ENCODE results near the gene UBAC2. TPM values are rescaled to one million over a fixed set of nuclear protein-coding genes. Genes with fewer than 3 reads are reported as not detected.

Gene UBAC2
- total RNA-seq, 1 donor from 2014 or later = 57.7 TPM

DNA sequence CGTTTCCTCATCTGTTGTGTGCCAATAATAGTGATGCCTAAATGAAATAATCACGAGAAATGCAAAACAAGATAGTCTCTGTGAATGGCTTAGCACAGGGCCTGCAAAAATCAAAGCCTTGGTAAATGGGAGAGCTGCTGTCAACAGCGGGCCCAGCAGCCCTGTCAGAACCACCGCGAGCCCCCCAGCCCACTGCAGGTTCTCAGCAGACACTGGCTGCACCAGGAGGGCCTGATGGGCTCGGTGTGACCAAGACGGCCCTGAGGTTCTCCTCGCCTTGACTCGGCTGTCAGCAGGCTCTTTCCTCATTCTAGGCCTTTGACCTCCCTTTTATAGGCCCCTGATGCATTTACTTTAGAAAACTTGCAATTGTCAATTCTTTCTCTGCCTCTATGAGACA is 197.4 kb downstream of the UBAC2 start:
- no peak for DNase-seq (ENCODE audit: extremely low spot score in 2 of 2)
- TF ChIP-seq POLR2AphosphoS5 (IDR thresholded peaks at IDR 0.05; ENCODE audit: insufficient read depth in 1 of 2, low read depth in 1 of 2) (no peak), POLR2A (IDR thresholded peaks at IDR 0.05) (no peak)
- TF ChIP-seq, protein P1, sequence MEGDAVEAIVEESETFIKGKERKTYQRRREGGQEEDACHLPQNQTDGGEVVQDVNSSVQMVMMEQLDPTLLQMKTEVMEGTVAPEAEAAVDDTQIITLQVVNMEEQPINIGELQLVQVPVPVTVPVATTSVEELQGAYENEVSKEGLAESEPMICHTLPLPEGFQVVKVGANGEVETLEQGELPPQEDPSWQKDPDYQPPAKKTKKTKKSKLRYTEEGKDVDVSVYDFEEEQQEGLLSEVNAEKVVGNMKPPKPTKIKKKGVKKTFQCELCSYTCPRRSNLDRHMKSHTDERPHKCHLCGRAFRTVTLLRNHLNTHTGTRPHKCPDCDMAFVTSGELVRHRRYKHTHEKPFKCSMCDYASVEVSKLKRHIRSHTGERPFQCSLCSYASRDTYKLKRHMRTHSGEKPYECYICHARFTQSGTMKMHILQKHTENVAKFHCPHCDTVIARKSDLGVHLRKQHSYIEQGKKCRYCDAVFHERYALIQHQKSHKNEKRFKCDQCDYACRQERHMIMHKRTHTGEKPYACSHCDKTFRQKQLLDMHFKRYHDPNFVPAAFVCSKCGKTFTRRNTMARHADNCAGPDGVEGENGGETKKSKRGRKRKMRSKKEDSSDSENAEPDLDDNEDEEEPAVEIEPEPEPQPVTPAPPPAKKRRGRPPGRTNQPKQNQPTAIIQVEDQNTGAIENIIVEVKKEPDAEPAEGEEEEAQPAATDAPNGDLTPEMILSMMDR (IDR thresholded peaks at IDR 0.05) = no peak

DNA sequence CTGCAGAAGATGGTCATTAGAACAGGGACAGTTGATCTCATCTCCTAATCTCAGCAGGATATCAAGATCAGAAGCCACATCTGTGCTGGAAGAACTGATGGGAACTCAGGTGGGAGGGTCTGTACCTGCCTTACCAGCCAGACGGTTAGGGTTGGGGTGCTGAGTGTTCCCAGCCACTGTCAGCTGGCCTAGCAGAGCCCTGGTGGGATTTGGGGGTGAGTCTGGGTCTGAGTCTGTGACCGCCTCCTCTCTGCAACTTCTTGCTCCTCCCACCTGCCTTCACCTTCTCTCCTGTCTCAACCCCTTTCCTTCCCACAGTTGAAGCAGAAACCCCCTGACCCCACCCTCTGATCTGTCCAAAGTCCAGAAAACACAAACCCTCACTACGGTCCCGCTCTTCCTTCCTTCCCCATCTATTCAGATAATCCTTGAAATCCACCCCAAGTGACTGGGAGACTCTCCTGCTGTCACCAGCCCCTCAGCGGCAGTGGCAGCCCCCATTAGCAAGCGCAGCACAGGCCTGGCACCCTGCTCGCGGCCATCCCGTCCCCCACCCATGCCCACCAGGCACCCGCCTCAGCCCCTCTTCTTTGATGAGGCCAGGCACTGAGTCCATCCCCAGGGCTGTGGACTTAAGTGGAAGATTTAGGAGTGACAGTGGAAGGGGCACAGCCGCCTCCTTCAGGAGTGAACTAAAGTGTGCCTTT is 198.4 kb downstream of the UBAC2 start:
- Histone ChIP-seq H3K4me3 (no peak overlapping the region), H3K36me3 (no peaks in the 10 kb centered on the region)
- intact Hi-C loops (cut with DNase I) = no loop called here

More for the DNA sequence above, 197.4 kb downstream of the UBAC2 start:
- H3K9me3 ChIP-seq = no peaks in the 10 kb centered on the region
- no peaks in the 10 kb centered on the region for H3K4me1 ChIP-seq
- intact Hi-C loops (cut with DNase I) = no loop called here
- no peaks in the 10 kb centered on the region for H3K36me3 ChIP-seq
- no peak overlapping the region for H3K27ac ChIP-seq
- H3K4me3 ChIP-seq = no peak overlapping the region
- H3K27me3 ChIP-seq = no peaks in the 10 kb centered on the region

DNA sequence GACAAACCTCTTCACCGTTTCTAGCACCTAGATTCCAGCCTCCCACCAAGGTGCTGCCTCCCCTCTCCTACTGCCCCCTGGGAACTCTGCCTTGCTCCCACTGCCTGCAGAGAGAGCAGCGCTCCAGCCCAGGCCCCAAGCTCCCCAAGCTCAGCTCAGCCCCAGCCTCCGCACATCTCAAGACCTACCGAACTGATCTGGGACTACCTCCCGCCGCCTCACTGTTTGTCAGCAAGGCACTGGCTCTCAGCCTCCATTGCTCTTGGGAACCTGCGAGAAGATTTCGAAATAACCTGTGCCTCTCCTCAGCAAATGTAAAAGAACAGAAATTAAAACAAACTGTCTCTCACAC is 198.9 kb downstream of the UBAC2 start:
- Histone ChIP-seq H3K36me3 (no peaks in the 10 kb centered on the region), H3K9me3 (no peaks in the 10 kb centered on the region), H3K4me1 (no peaks in the 10 kb centered on the region), H3K27me3 (no peaks in the 10 kb centered on the region), H3K27ac (no peak overlapping the region), H3K4me3 (no peak overlapping the region)
- DNase-seq (ENCODE audit: extremely low spot score in 2 of 2) = no peak
- intact Hi-C loops (cut with DNase I) = no loop called here
- TF ChIP-seq POLR2A (IDR thresholded peaks at IDR 0.05) = no peak
- TF ChIP-seq POLR2AphosphoS5 (IDR thresholded peaks at IDR 0.05; ENCODE audit: insufficient read depth in 1 of 2, low read depth in 1 of 2) = no peak
- TF ChIP-seq, protein P1 (IDR thresholded peaks at IDR 0.05) = no peak

More for the DNA sequence above, 198.4 kb downstream of the UBAC2 start:
- Histone ChIP-seq H3K27me3 (no peaks in the 10 kb centered on the region), H3K9me3 (no peaks in the 10 kb centered on the region), H3K27ac (no peak overlapping the region), H3K4me1 (no peaks in the 10 kb centered on the region)
- TF ChIP-seq POLR2AphosphoS5 (IDR thresholded peaks at IDR 0.05; ENCODE audit: insufficient read depth in 1 of 2, low read depth in 1 of 2) = no peak
- no peak for TF ChIP-seq POLR2A (IDR thresholded peaks at IDR 0.05)
- TF ChIP-seq, protein P1 (IDR thresholded peaks at IDR 0.05) = no peak
- no peak for DNase-seq (ENCODE audit: extremely low spot score in 2 of 2)

DNA sequence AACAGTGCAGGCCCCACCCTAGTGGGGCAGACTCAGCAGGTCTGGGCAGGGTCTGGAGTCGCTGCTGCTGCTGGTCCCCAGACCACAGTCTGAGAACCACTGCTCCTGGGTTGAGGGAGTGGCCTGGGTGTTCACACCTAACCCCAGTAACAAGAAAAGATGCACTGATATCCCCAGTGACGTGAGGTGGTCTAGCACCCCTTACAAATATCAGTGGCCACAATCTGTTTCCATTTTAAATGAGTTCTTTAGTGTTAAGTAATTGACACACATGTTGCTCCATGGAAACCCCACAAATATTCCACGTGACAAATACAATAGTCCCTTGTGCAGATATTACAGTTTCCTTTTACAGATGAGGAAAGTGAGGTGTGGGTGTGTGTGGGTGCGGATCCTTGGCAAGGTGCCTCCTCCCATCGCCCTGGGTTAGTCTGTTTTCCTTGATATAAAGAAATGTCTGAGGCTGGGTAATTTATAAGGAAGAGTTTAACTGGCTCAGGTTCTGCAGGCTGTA is 202.9 kb downstream of the UBAC2 start:
- no peak overlapping the region for H3K27ac ChIP-seq
- H3K27me3 ChIP-seq = no peaks in the 10 kb centered on the region
- H3K4me1 ChIP-seq = no peaks in the 10 kb centered on the region
- H3K4me3 ChIP-seq = no peak overlapping the region
- DNase-seq (ENCODE audit: extremely low spot score in 2 of 2) = no peak
- no peaks in the 10 kb centered on the region for H3K9me3 ChIP-seq
- TF ChIP-seq, protein P1 (IDR thresholded peaks at IDR 0.05) = no peak
- TF ChIP-seq POLR2AphosphoS5 (IDR thresholded peaks at IDR 0.05; ENCODE audit: insufficient read depth in 1 of 2, low read depth in 1 of 2) (no peak), POLR2A (IDR thresholded peaks at IDR 0.05) (no peak)
- intact Hi-C loops (cut with DNase I) = no loop called here
- H3K36me3 ChIP-seq = no peaks in the 10 kb centered on the region
